Right lobe of liver (tissue), 4 donors: Measurements from ENCODE around the gene SARS2.

Source experiments
- POLR2A ChIP-seq: fragments of 450-650 bp; IDR thresholded peaks from one replicate; pipeline ENCODE4 v1.6.1; 2017; ENCODE audit warnings: antibody characterized with exemption, mild to moderate bottlenecking
- TF ChIP-seq, protein P1 (sequence below), 4 donors: fragments of 200-600 bp in 3 of 4; fragments of 450-650 bp in 1 of 4; IDR thresholded peaks; one replicate each; pipeline versions ENCODE4 v1.5.1 to v1.8.0; 2016 to 2022; ENCODE audit warnings: antibody characterized with exemption in 4 of 4, mild to moderate bottlenecking in 2 of 4
- donor health status: DM: no; HTN: no; CAD: no.
- donor health status: DM: no; HTN: no; CAD: no.
- donor health status: DM: no; HTN: yes; CAD: no.

DNA sequence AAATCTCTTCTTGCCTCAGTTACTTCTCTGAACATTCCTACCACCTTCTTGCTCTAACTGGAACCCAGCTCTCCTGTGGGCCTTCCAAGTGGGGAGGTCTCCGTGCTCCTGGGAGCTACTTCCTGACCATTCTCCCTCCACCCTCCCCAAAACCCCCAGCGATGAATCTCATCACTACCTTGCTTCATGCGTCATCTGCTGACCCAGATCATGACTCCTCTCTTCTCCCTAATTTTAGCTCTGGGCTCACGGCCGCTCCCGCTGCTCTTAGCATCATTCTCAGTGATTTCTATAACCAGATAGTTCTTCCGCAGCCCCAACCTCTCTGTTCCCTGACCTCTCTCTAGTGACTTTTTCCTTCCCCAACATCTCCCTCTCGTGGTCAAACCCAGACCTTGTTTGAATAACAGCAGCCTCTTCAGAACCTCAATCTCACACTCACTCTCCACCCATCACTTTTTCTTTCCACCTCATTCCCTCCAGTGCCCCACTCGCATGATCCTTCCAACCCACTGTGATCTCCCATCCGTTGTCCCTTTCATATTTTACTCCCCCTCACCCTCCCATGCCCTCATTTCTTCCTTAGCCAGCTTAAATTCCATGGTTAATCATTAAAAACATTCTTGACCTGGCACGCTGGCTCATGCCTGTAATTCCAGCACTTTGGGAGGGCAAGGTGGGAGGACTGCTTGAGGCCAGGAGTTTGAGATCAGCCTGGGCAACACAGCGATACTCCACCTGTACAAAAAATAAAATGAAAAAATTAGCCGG lies 22.0 kb upstream of the SARS2 start:
- TF ChIP-seq, protein P1, sequence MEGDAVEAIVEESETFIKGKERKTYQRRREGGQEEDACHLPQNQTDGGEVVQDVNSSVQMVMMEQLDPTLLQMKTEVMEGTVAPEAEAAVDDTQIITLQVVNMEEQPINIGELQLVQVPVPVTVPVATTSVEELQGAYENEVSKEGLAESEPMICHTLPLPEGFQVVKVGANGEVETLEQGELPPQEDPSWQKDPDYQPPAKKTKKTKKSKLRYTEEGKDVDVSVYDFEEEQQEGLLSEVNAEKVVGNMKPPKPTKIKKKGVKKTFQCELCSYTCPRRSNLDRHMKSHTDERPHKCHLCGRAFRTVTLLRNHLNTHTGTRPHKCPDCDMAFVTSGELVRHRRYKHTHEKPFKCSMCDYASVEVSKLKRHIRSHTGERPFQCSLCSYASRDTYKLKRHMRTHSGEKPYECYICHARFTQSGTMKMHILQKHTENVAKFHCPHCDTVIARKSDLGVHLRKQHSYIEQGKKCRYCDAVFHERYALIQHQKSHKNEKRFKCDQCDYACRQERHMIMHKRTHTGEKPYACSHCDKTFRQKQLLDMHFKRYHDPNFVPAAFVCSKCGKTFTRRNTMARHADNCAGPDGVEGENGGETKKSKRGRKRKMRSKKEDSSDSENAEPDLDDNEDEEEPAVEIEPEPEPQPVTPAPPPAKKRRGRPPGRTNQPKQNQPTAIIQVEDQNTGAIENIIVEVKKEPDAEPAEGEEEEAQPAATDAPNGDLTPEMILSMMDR (IDR thresholded peaks at IDR 0.05): peak; percentile 34 to 60 (median 52)
- no peak for TF ChIP-seq POLR2A
